GM13976 (cell line): ENCODE results near the gene SV2C.

Source experiments
- DNase-seq: peaks from one replicate; pipeline ENCODE4 v3.0.0; 2012; ENCODE audit warnings: low spot score
- CTCF ChIP-seq: IDR thresholded peaks from 2 replicates; pipeline ENCODE4 v1.5.1; 2012; ENCODE audit warnings: borderline replicate concordance, mild to moderate bottlenecking; ENCODE audit not compliant: insufficient read depth; ENCODE audit errors: extremely low read depth, missing control alignments, control extremely low read depth
- in situ Hi-C: fragments of 300-500 bp; cut with MboI; formaldehyde crosslinking; loops from one replicate; pipeline ENCODE4 v1.12.0; 2022; ENCODE audit warnings: low sequenced_read_pairs, mixed read lengths, inconsistent platforms; ENCODE audit not compliant: unreplicated experiment

Gene SV2C

GRCh38 chr5:76125888-76126287 is 42.7 kb downstream of the SV2C start:
- DNase-seq: no peak
- no peak for TF ChIP-seq CTCF
- in situ Hi-C loops: no loop called here

- DNase-seq: no peak
- no peak for TF ChIP-seq CTCF
- in situ Hi-C loops: no loop called here
These were observed 50.8 kb downstream of the SV2C start for GRCh38 chr5:76134003-76134402.

- TF ChIP-seq CTCF: no peak
- in situ Hi-C loops: no loop called here
- no peak for DNase-seq
These were observed 51.5 kb downstream of the SV2C start for GRCh38 chr5:76134646-76135045.

- no peak for DNase-seq
- in situ Hi-C loops: no loop called here
- TF ChIP-seq CTCF: no peak
These were observed 54.8 kb downstream of the SV2C start for GRCh38 chr5:76137887-76138542.

- no peak for TF ChIP-seq CTCF
- in situ Hi-C loops: no loop called here
- DNase-seq: no peak
These were observed 60.7 kb downstream of the SV2C start for GRCh38 chr5:76143884-76144283.

GRCh38 chr5:76144513-76145274 is 61.5 kb downstream of the SV2C start:
- no peak for TF ChIP-seq CTCF
- DNase-seq: no peak
- in situ Hi-C loops: no loop called here
